Dedifferentiated amniotic fluid mesenchymal stem cell (primary cell): ENCODE measurements around the gene NCAM2.
"Not testable (repeated sequence)": the region's sequence is repeated elsewhere in the genome, so short reads cannot be mapped to it uniquely, and the experiment has no call there.

ENCODE experiments used
- DNase-seq: peaks from one replicate; pipeline ENCODE4 v3.0.0-alpha.2; 2016; ENCODE audit errors: extremely low spot score

Gene NCAM2

GRCh38 chr21:21301013-21301412, 302.8 kb downstream of the NCAM2 start:
- DNase-seq, result no peak

GRCh38 chr21:21309510-21309909, 311.3 kb downstream of the NCAM2 start:
- DNase-seq, result no peak

GRCh38 chr21:21324297-21324696, 326.1 kb downstream of the NCAM2 start:
- DNase-seq, result no peak

GRCh38 chr21:21332492-21332891, 334.3 kb downstream of the NCAM2 start:
- DNase-seq, result no peak

- DNase-seq, result no peak
Observed at GRCh38 chr21:21341041-21341440, 342.8 kb downstream of the NCAM2 start.

GRCh38 chr21:21345296-21345695, 347.1 kb downstream of the NCAM2 start:
- no peak for DNase-seq

GRCh38 chr21:21345872-21346271, 347.7 kb downstream of the NCAM2 start:
- DNase-seq, result no peak

GRCh38 chr21:21366277-21366676, 368.1 kb downstream of the NCAM2 start:
- no peak for DNase-seq

GRCh38 chr21:21367583-21367982, 369.4 kb downstream of the NCAM2 start:
- DNase-seq, result no peak

- DNase-seq, result no peak
Observed at GRCh38 chr21:21373969-21374368, 375.8 kb downstream of the NCAM2 start.

GRCh38 chr21:21383126-21383525, 384.9 kb downstream of the NCAM2 start:
- DNase-seq, result no peak

- no peak for DNase-seq
Observed at GRCh38 chr21:21384977-21385376, 386.8 kb downstream of the NCAM2 start.

- DNase-seq, result no peak
Observed at GRCh38 chr21:21385404-21385803, 387.2 kb downstream of the NCAM2 start.

GRCh38 chr21:21387916-21388315, 389.7 kb downstream of the NCAM2 start:
- no peak for DNase-seq

- DNase-seq, result no peak
Observed at GRCh38 chr21:21394064-21394463, 395.9 kb downstream of the NCAM2 start.

GRCh38 chr21:21396424-21396823, 398.2 kb downstream of the NCAM2 start:
- DNase-seq, result no peak

- no peak for DNase-seq
Observed at GRCh38 chr21:21397464-21397863, 399.3 kb downstream of the NCAM2 start.

- DNase-seq, result no peak
Observed at GRCh38 chr21:21401444-21401843, 403.2 kb downstream of the NCAM2 start.

- not testable (repeated sequence) for DNase-seq
Observed at GRCh38 chr21:21402187-21402586, 404.0 kb downstream of the NCAM2 start.

GRCh38 chr21:21404261-21404660, 406.1 kb downstream of the NCAM2 start:
- DNase-seq, result not testable (repeated sequence)

GRCh38 chr21:21406921-21407320, 408.7 kb downstream of the NCAM2 start:
- DNase-seq, result no peak

GRCh38 chr21:21412096-21412495, 413.9 kb downstream of the NCAM2 start:
- DNase-seq, result no peak

- DNase-seq, result no peak
Observed at GRCh38 chr21:21415741-21416140, 417.5 kb downstream of the NCAM2 start.

- DNase-seq, result no peak
Observed at GRCh38 chr21:21434944-21435343, 436.7 kb downstream of the NCAM2 start.
